Measurements from ENCODE around the gene GNB2. TPM values are rescaled to one million over a fixed set of nuclear protein-coding genes. Genes with fewer than 3 reads are reported as not detected.

The GNB2 gene
- total and polyA plus RNA-seq, 2 of the 13 experiments (the other 11 are each of a cell fraction or from before 2014, with no cell fraction given) = 48.3 to 67.1 TPM

- no peak for TF ChIP-seq DPF2 (CRISPR knock-in tag; IDR thresholded peaks at IDR 0.05; ENCODE audit: borderline replicate concordance, low read depth)
- TF ChIP-seq SSRP1 (CRISPR knock-in tag; IDR thresholded peaks at IDR 0.05) = no peak
- TF ChIP-seq NR2F1 (CRISPR knock-in tag; IDR thresholded peaks at IDR 0.05) = no peak
- TF ChIP-seq KLF16 (CRISPR knock-in tag; IDR thresholded peaks at IDR 0.05) = peak in 1 of 2 experiments; percentile 87; a peak in 2 of 4 replicates
- peak; percentile 45; the same call in 1 of the 3 replicates for TF ChIP-seq MXI1 (IDR thresholded peaks at IDR 0.05; ENCODE audit: borderline replicate concordance, low read depth, low read length)
- peak; percentile 95 for TF ChIP-seq HMGXB3 (CRISPR knock-in tag; IDR thresholded peaks at IDR 0.05; ENCODE audit: borderline replicate concordance)
- peak; percentile 70 for TF ChIP-seq ZNF580 (CRISPR knock-in tag; IDR thresholded peaks at IDR 0.05; ENCODE audit: borderline replicate concordance, low read depth)
- no peak for TF ChIP-seq AKNA (CRISPR knock-in tag; IDR thresholded peaks at IDR 0.05; ENCODE audit: borderline replicate concordance)
- TF ChIP-seq ZNF234 (CRISPR knock-in tag; conservative IDR thresholded peaks at IDR 0.05) = no peak
- TF ChIP-seq KDM3A (CRISPR knock-in tag; IDR thresholded peaks at IDR 0.05; ENCODE audit: low read depth) = no peak; the same call in 1 of the 2 replicates
- TF ChIP-seq, protein P1, sequence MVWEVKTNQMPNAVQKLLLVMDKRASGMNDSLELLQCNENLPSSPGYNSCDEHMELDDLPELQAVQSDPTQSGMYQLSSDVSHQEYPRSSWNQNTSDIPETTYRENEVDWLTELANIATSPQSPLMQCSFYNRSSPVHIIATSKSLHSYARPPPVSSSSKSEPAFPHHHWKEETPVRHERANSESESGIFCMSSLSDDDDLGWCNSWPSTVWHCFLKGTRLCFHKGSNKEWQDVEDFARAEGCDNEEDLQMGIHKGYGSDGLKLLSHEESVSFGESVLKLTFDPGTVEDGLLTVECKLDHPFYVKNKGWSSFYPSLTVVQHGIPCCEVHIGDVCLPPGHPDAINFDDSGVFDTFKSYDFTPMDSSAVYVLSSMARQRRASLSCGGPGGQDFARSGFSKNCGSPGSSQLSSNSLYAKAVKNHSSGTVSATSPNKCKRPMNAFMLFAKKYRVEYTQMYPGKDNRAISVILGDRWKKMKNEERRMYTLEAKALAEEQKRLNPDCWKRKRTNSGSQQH (CRISPR knock-in tag; IDR thresholded peaks at IDR 0.05; ENCODE audit: low read depth) = peak; percentile 92
- TF ChIP-seq STAT5B (CRISPR knock-in tag; IDR thresholded peaks at IDR 0.05) = peak; percentile 86; the same call in 1 of the 2 replicates
- TF ChIP-seq TSC22D2 (CRISPR knock-in tag; IDR thresholded peaks at IDR 0.05; ENCODE audit: borderline replicate concordance) = peak; percentile 95; the same call in 1 of the 2 replicates
- TF ChIP-seq KLF6 (CRISPR knock-in tag; IDR thresholded peaks at IDR 0.05) = peak; percentile 94
- no peak for TF ChIP-seq ZNF784 (CRISPR knock-in tag; IDR thresholded peaks at IDR 0.05; ENCODE audit: borderline replicate concordance)
- TF ChIP-seq KLF11 (CRISPR knock-in tag; IDR thresholded peaks at IDR 0.05) = peak; percentile 45; the same call in 1 of the 2 replicates
These were observed 17.4 kb upstream of the GNB2 start, which contains the start of gene ACTL6B (continued) for GRCh38 chr7:100655908-100656674.
